Head of caudate nucleus (tissue), 42 donors: Measurements from ENCODE around the gene CERS6.

ENCODE experiments used
- DNase-seq, 42 donors: peaks; one replicate each; pipeline versions ENCODE4 v3.0.0 to v3.0.0-alpha.2; 2020 to 2021; ENCODE audit warnings: mixed read lengths in 7 of 42
- intact Hi-C: fragments of 100-400 bp; cut with DNase I; formaldehyde crosslinking; loops from one replicate; pipeline ENCODE4 v1.15.0; 2022

CERS6 gene

GRCh38 chr2:168583710-168584521 is 127.8 kb downstream of the CERS6 start:
- peak in 6 of 42 donors; percentile 11 to 57 (median 26) for DNase-seq
- intact Hi-C loops, result no loop called here

- no peak for DNase-seq
- intact Hi-C loops, result no loop called here
Measured at GRCh38 chr2:168584911-168585310, 128.8 kb downstream of the CERS6 start.

GRCh38 chr2:168585700-168586099 is 129.6 kb downstream of the CERS6 start:
- intact Hi-C loops, result no loop called here
- DNase-seq, result no peak

GRCh38 chr2:168587307-168587706 is 131.2 kb downstream of the CERS6 start:
- peak in 3 of 42 donors; percentile 13 to 42 (median 15) for DNase-seq
- intact Hi-C loops, result no loop called here

- no peak for DNase-seq
- intact Hi-C loops, result no loop called here
Measured at GRCh38 chr2:168589236-168590211, 133.5 kb downstream of the CERS6 start.

- intact Hi-C loops, result no loop called here
- DNase-seq, result peak in 1 of 42 donors; percentile 13
Measured at GRCh38 chr2:168592181-168592831, 136.2 kb downstream of the CERS6 start.

GRCh38 chr2:168593713-168594112 is 137.6 kb downstream of the CERS6 start:
- DNase-seq, result no peak
- intact Hi-C loops, result no loop called here

- intact Hi-C loops, result no loop called here
Measured at GRCh38 chr2:168594778-168595177, 138.7 kb downstream of the CERS6 start.

GRCh38 chr2:168596881-168597655 is 141.0 kb downstream of the CERS6 start:
- intact Hi-C loops, result no loop called here

More at GRCh38 chr2:168594778-168595177, 138.7 kb downstream of the CERS6 start:
- no peak for DNase-seq

GRCh38 chr2:168599738-168600137 is 143.7 kb downstream of the CERS6 start:
- intact Hi-C loops, result no loop called here
- DNase-seq, result no peak

More at GRCh38 chr2:168596881-168597655, 141.0 kb downstream of the CERS6 start:
- no peak for DNase-seq

GRCh38 chr2:168600949-168601348 is 144.9 kb downstream of the CERS6 start:
- intact Hi-C loops, result no loop called here
- DNase-seq, result peak in 17 of 42 donors; percentile 10 to 65 (median 27)

GRCh38 chr2:168601741-168602140 is 145.7 kb downstream of the CERS6 start:
- DNase-seq, result no peak
- intact Hi-C loops, result no loop called here

GRCh38 chr2:168602379-168602778 is 146.3 kb downstream of the CERS6 start:
- intact Hi-C loops, result no loop called here

GRCh38 chr2:168602846-168603401 is 146.9 kb downstream of the CERS6 start:
- no peak for DNase-seq
- intact Hi-C loops, result no loop called here

More at GRCh38 chr2:168602379-168602778, 146.3 kb downstream of the CERS6 start:
- DNase-seq, result no peak

- intact Hi-C loops, result no loop called here
- DNase-seq, result no peak
Measured at GRCh38 chr2:168603439-168603961, 147.4 kb downstream of the CERS6 start.

- DNase-seq, result no peak
- intact Hi-C loops, result no loop called here
Measured at GRCh38 chr2:168604252-168604651, 148.2 kb downstream of the CERS6 start.

GRCh38 chr2:168607992-168608391 is 151.9 kb downstream of the CERS6 start:
- intact Hi-C loops, result no loop called here
- DNase-seq, result no peak

GRCh38 chr2:168608796-168609195 is 152.7 kb downstream of the CERS6 start:
- DNase-seq, result no peak
- intact Hi-C loops, result no loop called here
